ENCODE measurements around the gene AUTS2.

GRCh38 chr7:70131817-70132216, 533.5 kb downstream of the AUTS2 start:
- TF ChIP-seq POLR2A (IDR thresholded peaks at IDR 0.05): no peak
- TF ChIP-seq CTCF (IDR thresholded peaks at IDR 0.05): no peak
